ENCODE measurements around the gene CXCR6.

- no peak for TF ChIP-seq NR3C1 (CRISPR knock-in tag; conservative IDR thresholded peaks at IDR 0.05; ENCODE audit: low read depth)
- no peak for TF ChIP-seq CTCF (IDR thresholded peaks at IDR 0.05)
- no peak for TF ChIP-seq E2F1 (CRISPR knock-in tag; IDR thresholded peaks at IDR 0.05)
- no peak for TF ChIP-seq PREB (CRISPR knock-in tag; IDR thresholded peaks at IDR 0.05; ENCODE audit: borderline replicate concordance)
These were observed 40.5 kb downstream of the CXCR6 start for GRCh38 chr3:45983770-45984169.

All from WTC11 (cell line).